Smooth muscle cell (in vitro differentiated cells): ENCODE measurements around the gene RUNX2. TPM values are rescaled to one million over a fixed set of nuclear protein-coding genes. Genes with fewer than 3 reads are reported as not detected.
A peak's percentile ranks its signal among the peaks of the same experiment; 100 is the strongest.

Experiments
- DNase-seq: peaks from one replicate; lab custom pipeline; 2025; ENCODE audit not compliant: unreplicated experiment; lab: John Stamatoyannopoulos, UW
- H2AFZ ChIP-seq: fragments of 200-600 bp; sonication (generic); 2 replicates; pipeline ENCODE4 v1.6.0; 2016; ENCODE audit warnings: antibody characterized with exemption, low read depth, mild to moderate bottlenecking
- H3F3A ChIP-seq: fragments of 200-600 bp; sonication (generic); 2 replicates; pipeline ENCODE4 v1.6.0; 2017; ENCODE audit warnings: antibody characterized with exemption, low read depth
- H3K27ac ChIP-seq: fragments of 200-600 bp; sonication (generic); 2 replicates; pipeline ENCODE4 v1.5.1; 2016; ENCODE audit warnings: low read depth, mild to moderate bottlenecking
- H3K27me3 ChIP-seq: fragments of 200-600 bp; sonication (generic); 2 replicates; pipeline ENCODE4 v1.6.1; 2016; ENCODE audit warnings: low read depth, mild to moderate bottlenecking
- H3K36me3 ChIP-seq: fragments of 200-600 bp; sonication (generic); 2 replicates; pipeline ENCODE4 v1.5.1; 2016; ENCODE audit warnings: low read depth
- H3K4me1 ChIP-seq: fragments of 200-600 bp; sonication (generic); 2 replicates; pipeline ENCODE4 v1.5.1; 2016; ENCODE audit warnings: low read depth
- H3K4me2 ChIP-seq: fragments of 200-600 bp; sonication (generic); 2 replicates; pipeline ENCODE4 v1.6.0; 2016; ENCODE audit warnings: mild to moderate bottlenecking
- H3K4me3 ChIP-seq: fragments of 200-600 bp; sonication (generic); 2 replicates; pipeline ENCODE4 v1.5.1; 2016; ENCODE audit warnings: mild to moderate bottlenecking
- H3K79me2 ChIP-seq: fragments of 200-600 bp; sonication (generic); 2 replicates; pipeline ENCODE4 v1.6.0; 2016; ENCODE audit warnings: low read depth, mild to moderate bottlenecking
- H3K9ac ChIP-seq: fragments of 200-600 bp; sonication (generic); 2 replicates; pipeline ENCODE4 v1.6.0; 2016; ENCODE audit warnings: low read depth
- H3K9me3 ChIP-seq: fragments of 200-600 bp; sonication (generic); replicated peaks from 2 replicates; pipeline ENCODE4 v1.5.1; 2016; ENCODE audit warnings: low read depth
- H4K20me1 ChIP-seq: fragments of 200-600 bp; sonication (generic); 2 replicates; pipeline ENCODE4 v1.6.0; 2016; ENCODE audit warnings: low read depth
- CTCF ChIP-seq: fragments of 200-600 bp; sonication (generic); IDR thresholded peaks from 2 replicates; pipeline ENCODE4 v1.5.1; 2017; ENCODE audit warnings: borderline replicate concordance, mild to moderate bottlenecking, antibody characterized with exemption; ENCODE audit not compliant: insufficient read depth, poor library complexity, severe bottlenecking
- WGBS: methylation state at CpG from one replicate; pipeline ENCODE4 v1.1.7; 2016; ENCODE audit warnings: low lambda C conversion rate; 5-methylcytosine and 5-hydroxymethylcytosine counted together
- polyA plus RNA-seq: library from polyadenylated mRNA; unstranded; fragments of >200 nt; fragmentation: Nextera tagmentation; extraction: Ambion mirVana; gene quantifications from 2 replicates; pipeline ENCODE4 v1.2.1, GENCODE V29; 2016
- total RNA-seq: library from RNA; depleted of rRNA; stranded (reverse); fragments of >200 nt; gene quantifications from 2 replicates; pipeline ENCODE4 v1.2.3, GENCODE V29; 2014

RUNX2 gene
- total and polyA plus RNA-seq, 2 experiments from 2014 or later: 12.5 to 16.4 TPM

GRCh38 chr6:45541934-45542333 is 213.8 kb downstream of the RUNX2 start:
- H3K4me1 ChIP-seq: no peaks in the 10 kb centered on the region
- 65% methylated on average over 3 of the region's 3 CpGs for whole genome bisulfite sequencing
- H3K79me2 ChIP-seq: no peaks in the 10 kb centered on the region
- H3K27ac ChIP-seq: peak overlapping the region; percentile 71
- no peaks in the 10 kb centered on the region for H3K36me3 ChIP-seq
- H4K20me1 ChIP-seq: no peaks in the 10 kb centered on the region
- peaks cover 5% of the 10 kb centered on the region for H3F3A ChIP-seq
- H3K27me3 ChIP-seq: no peaks in the 10 kb centered on the region
- TF ChIP-seq CTCF: no peak
- DNase-seq: no peak
- no peak overlapping the region for H3K4me3 ChIP-seq
- no peak overlapping the region for H3K4me2 ChIP-seq
- H3K9ac ChIP-seq: no peak overlapping the region
- no peaks in the 10 kb centered on the region for H3K9me3 ChIP-seq
- no peak overlapping the region for H2AFZ ChIP-seq

- Histone ChIP-seq H3K27ac (peak overlapping the region; percentile 71), H3K4me3 (no peak overlapping the region), H3K9me3 (no peaks in the 10 kb centered on the region), H3K27me3 (no peaks in the 10 kb centered on the region), H3K4me2 (peak overlapping the region; percentile 66), H3K4me1 (no peaks in the 10 kb centered on the region), H3K79me2 (no peaks in the 10 kb centered on the region), H2AFZ (no peak overlapping the region), H3K9ac (no peak overlapping the region), H4K20me1 (no peaks in the 10 kb centered on the region), H3K36me3 (peaks cover 4% of the 10 kb centered on the region), H3F3A (peaks cover 5% of the 10 kb centered on the region)
- DNase-seq: no peak
- 65% methylated on average over 5 of the region's 5 CpGs for WGBS
- TF ChIP-seq CTCF: no peak
These were observed 215.4 kb downstream of the RUNX2 start for GRCh38 chr6:45543298-45544235.

- no peak for TF ChIP-seq CTCF
- Histone ChIP-seq H3F3A (peaks cover 5% of the 10 kb centered on the region), H3K79me2 (no peaks in the 10 kb centered on the region), H3K9ac (no peak overlapping the region), H3K9me3 (no peaks in the 10 kb centered on the region), H3K36me3 (peaks cover 4% of the 10 kb centered on the region), H3K4me2 (no peak overlapping the region), H3K27ac (no peak overlapping the region), H3K27me3 (no peaks in the 10 kb centered on the region), H4K20me1 (no peaks in the 10 kb centered on the region), H3K4me1 (no peaks in the 10 kb centered on the region), H3K4me3 (no peak overlapping the region), H2AFZ (no peak overlapping the region)
- WGBS: 95% methylated on average over 2 of the region's 2 CpGs
- no peak for DNase-seq
These were observed 217.3 kb downstream of the RUNX2 start for GRCh38 chr6:45545416-45545815.
